Measurements from ENCODE around the gene PDGFC.

GRCh38 chr4:156953951-156954350, 17.6 kb downstream of the PDGFC start:
- TF ChIP-seq, protein P1, sequence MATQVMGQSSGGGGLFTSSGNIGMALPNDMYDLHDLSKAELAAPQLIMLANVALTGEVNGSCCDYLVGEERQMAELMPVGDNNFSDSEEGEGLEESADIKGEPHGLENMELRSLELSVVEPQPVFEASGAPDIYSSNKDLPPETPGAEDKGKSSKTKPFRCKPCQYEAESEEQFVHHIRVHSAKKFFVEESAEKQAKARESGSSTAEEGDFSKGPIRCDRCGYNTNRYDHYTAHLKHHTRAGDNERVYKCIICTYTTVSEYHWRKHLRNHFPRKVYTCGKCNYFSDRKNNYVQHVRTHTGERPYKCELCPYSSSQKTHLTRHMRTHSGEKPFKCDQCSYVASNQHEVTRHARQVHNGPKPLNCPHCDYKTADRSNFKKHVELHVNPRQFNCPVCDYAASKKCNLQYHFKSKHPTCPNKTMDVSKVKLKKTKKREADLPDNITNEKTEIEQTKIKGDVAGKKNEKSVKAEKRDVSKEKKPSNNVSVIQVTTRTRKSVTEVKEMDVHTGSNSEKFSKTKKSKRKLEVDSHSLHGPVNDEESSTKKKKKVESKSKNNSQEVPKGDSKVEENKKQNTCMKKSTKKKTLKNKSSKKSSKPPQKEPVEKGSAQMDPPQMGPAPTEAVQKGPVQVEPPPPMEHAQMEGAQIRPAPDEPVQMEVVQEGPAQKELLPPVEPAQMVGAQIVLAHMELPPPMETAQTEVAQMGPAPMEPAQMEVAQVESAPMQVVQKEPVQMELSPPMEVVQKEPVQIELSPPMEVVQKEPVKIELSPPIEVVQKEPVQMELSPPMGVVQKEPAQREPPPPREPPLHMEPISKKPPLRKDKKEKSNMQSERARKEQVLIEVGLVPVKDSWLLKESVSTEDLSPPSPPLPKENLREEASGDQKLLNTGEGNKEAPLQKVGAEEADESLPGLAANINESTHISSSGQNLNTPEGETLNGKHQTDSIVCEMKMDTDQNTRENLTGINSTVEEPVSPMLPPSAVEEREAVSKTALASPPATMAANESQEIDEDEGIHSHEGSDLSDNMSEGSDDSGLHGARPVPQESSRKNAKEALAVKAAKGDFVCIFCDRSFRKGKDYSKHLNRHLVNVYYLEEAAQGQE (IDR thresholded peaks at IDR 0.05; ENCODE audit: borderline replicate concordance): no peak
- TF ChIP-seq RAD21 (conservative IDR thresholded peaks at IDR 0.05) (no peak), POLR2AphosphoS5 (IDR thresholded peaks at IDR 0.05) (no peak), TAF1 (IDR thresholded peaks at IDR 0.05; ENCODE audit: low read depth) (no peak), SMC3 (conservative IDR thresholded peaks at IDR 0.05; ENCODE audit: poor library complexity) (no peak), EZH2 (IDR thresholded peaks at IDR 0.05; ENCODE audit: borderline replicate concordance, insufficient read depth, low read length, poor library complexity, severe bottlenecking) (no peak)
- TF ChIP-seq, protein P2, sequence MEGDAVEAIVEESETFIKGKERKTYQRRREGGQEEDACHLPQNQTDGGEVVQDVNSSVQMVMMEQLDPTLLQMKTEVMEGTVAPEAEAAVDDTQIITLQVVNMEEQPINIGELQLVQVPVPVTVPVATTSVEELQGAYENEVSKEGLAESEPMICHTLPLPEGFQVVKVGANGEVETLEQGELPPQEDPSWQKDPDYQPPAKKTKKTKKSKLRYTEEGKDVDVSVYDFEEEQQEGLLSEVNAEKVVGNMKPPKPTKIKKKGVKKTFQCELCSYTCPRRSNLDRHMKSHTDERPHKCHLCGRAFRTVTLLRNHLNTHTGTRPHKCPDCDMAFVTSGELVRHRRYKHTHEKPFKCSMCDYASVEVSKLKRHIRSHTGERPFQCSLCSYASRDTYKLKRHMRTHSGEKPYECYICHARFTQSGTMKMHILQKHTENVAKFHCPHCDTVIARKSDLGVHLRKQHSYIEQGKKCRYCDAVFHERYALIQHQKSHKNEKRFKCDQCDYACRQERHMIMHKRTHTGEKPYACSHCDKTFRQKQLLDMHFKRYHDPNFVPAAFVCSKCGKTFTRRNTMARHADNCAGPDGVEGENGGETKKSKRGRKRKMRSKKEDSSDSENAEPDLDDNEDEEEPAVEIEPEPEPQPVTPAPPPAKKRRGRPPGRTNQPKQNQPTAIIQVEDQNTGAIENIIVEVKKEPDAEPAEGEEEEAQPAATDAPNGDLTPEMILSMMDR (IDR thresholded peaks at IDR 0.05; ENCODE audit: poor library complexity, severe bottlenecking): no peak
